ENCODE data around the gene DNAJC2.

Gene DNAJC2

GRCh38 chr7:103347507-103348267 is 3.1 kb upstream of the DNAJC2 start, which contains the start of gene PSMC2:
Gene PSMC2, plus strand, starts transcription at chr7:103347643. Its CDS starts 69 bp downstream, at chr7:103347712.
- Histone ChIP-seq H3K9me2 (replicated peaks; ENCODE audit: insufficient read depth, low read length) (no peaks in the 10 kb centered on the region), H2AFZ (ENCODE audit: low read length) (peak within 1 kb of the TSS; percentile 91), H3K9ac (ENCODE audit: low read length) (peak within 1 kb of the TSS; percentile 95), H3K4me3 (ENCODE audit: low read length) (peak within 1 kb of the TSS; percentile 96), H3K4me1 (ENCODE audit: low read length) (peaks cover 27% of the 10 kb centered on the region), H3K79me2 (ENCODE audit: low read length) (peaks cover 82% of the 10 kb centered on the region), H3K9me3 (replicated peaks; ENCODE audit: insufficient read depth, low read length) (no peaks in the 10 kb centered on the region), H3K36me3 (replicated peaks; ENCODE audit: insufficient read depth, low read length) (0 out of 2 replicates have a peak, but pooled peaks cover 3% of the 10 kb centered on the region), H3F3A (ENCODE audit: insufficient read depth, low read length) (peaks cover 35% of the 10 kb centered on the region), H3K4me2 (ENCODE audit: low read depth, low read length) (peak within 1 kb of the TSS; percentile 92), H3K27ac (ENCODE audit: low read length) (peak within 1 kb of the TSS; percentile 86), H4K20me1 (ENCODE audit: insufficient read depth, low read length) (peaks cover 23% of the 10 kb centered on the region), H3K27me3 (replicated peaks; ENCODE audit: insufficient read depth, low read length) (no peaks in the 10 kb centered on the region)
- peak; percentile 89 for DNase-seq
- TF ChIP-seq EZH2 (optimal IDR thresholded peaks at IDR 0.05; ENCODE audit: low read depth, low read length): no peak
- no peak for TF ChIP-seq CTCF (IDR thresholded peaks at IDR 0.05; ENCODE audit: low read length)
- no peak for TF ChIP-seq EZH2phosphoT487 (IDR thresholded peaks at IDR 0.05; ENCODE audit: low read length)

GRCh38 chr7:103346396-103346795 is 1.8 kb upstream of the DNAJC2 start:
- 0 out of 2 replicates have a peak overlapping the region, but pooled peaks have one; percentile 91 for H2AFZ ChIP-seq (ENCODE audit: low read length)
- peaks cover 18% of the 10 kb centered on the region for H4K20me1 ChIP-seq (ENCODE audit: insufficient read depth, low read length)
- peaks cover 35% of the 10 kb centered on the region for H3F3A ChIP-seq (ENCODE audit: insufficient read depth, low read length)
- H3K36me3 ChIP-seq (replicated peaks; ENCODE audit: insufficient read depth, low read length): no peaks in the 10 kb centered on the region; the same call in 1 of the 2 replicates
- no peaks in the 10 kb centered on the region for H3K27me3 ChIP-seq (replicated peaks; ENCODE audit: insufficient read depth, low read length)
- peaks cover 27% of the 10 kb centered on the region for H3K4me1 ChIP-seq (ENCODE audit: low read length)
- H3K9me3 ChIP-seq (replicated peaks; ENCODE audit: insufficient read depth, low read length): no peaks in the 10 kb centered on the region
- peaks cover 80% of the 10 kb centered on the region for H3K79me2 ChIP-seq (ENCODE audit: low read length)
- DNase-seq: peak; percentile 41
- TF ChIP-seq EZH2phosphoT487 (IDR thresholded peaks at IDR 0.05; ENCODE audit: low read length): no peak
- TF ChIP-seq EZH2 (optimal IDR thresholded peaks at IDR 0.05; ENCODE audit: low read depth, low read length): no peak
- no peak for TF ChIP-seq CTCF (IDR thresholded peaks at IDR 0.05; ENCODE audit: low read length)
- H3K27ac ChIP-seq (ENCODE audit: low read length): no peak overlapping the region
- H3K4me2 ChIP-seq (ENCODE audit: low read depth, low read length): peak overlapping the region; percentile 92; the same call in 1 of the 2 replicates
- H3K9me2 ChIP-seq (replicated peaks; ENCODE audit: insufficient read depth, low read length): no peaks in the 10 kb centered on the region
- no peak overlapping the region for H3K9ac ChIP-seq (ENCODE audit: low read length)
- no peak overlapping the region for H3K4me3 ChIP-seq (ENCODE audit: low read length)

- DNase-seq: peak; percentile 31
- H3K79me2 ChIP-seq (ENCODE audit: low read length): peaks cover 77% of the 10 kb centered on the region
These were observed 662 bp downstream of the DNAJC2 start for GRCh38 chr7:103343758-103344452.

More at GRCh38 chr7:103343758-103344452, 662 bp downstream of the DNAJC2 start:
- Histone ChIP-seq H3K4me1 (ENCODE audit: low read length) (peaks cover 22% of the 10 kb centered on the region), H3K9me2 (replicated peaks; ENCODE audit: insufficient read depth, low read length) (no peaks in the 10 kb centered on the region), H3K36me3 (replicated peaks; ENCODE audit: insufficient read depth, low read length) (peaks cover 5% of the 10 kb centered on the region; the same call in 1 of the 2 replicates), H4K20me1 (ENCODE audit: insufficient read depth, low read length) (no peaks in the 10 kb centered on the region), H3K9me3 (replicated peaks; ENCODE audit: insufficient read depth, low read length) (no peaks in the 10 kb centered on the region), H3F3A (ENCODE audit: insufficient read depth, low read length) (peaks cover 35% of the 10 kb centered on the region), H2AFZ (ENCODE audit: low read length) (peak overlapping the region; percentile 94), H3K9ac (ENCODE audit: low read length) (peak overlapping the region; percentile 83), H3K4me3 (ENCODE audit: low read length) (peak overlapping the region; percentile 97), H3K27me3 (replicated peaks; ENCODE audit: insufficient read depth, low read length) (no peaks in the 10 kb centered on the region), H3K27ac (ENCODE audit: low read length) (peak overlapping the region; percentile 59; the same call in 1 of the 2 replicates), H3K4me2 (ENCODE audit: low read depth, low read length) (peak overlapping the region; percentile 99)
- TF ChIP-seq EZH2 (optimal IDR thresholded peaks at IDR 0.05; ENCODE audit: low read depth, low read length) (no peak), CTCF (IDR thresholded peaks at IDR 0.05; ENCODE audit: low read length) (no peak), EZH2phosphoT487 (IDR thresholded peaks at IDR 0.05; ENCODE audit: low read length) (no peak)

Measured in MM.1S (cell line).